HCT116 (cell line): ENCODE data around the gene GFER. TPM values are rescaled to one million over a fixed set of nuclear protein-coding genes. Genes with fewer than 3 reads are reported as not detected.

Experiments used
- ATAC-seq: fragments of 200-7000 bp; cut with Tn5 transposase; 2 replicates; pipeline ENCODE4 v1.9.1; 2020; ENCODE audit warnings: mild to moderate bottlenecking, moderate library complexity
- BruUV-seq: library from RNA; stranded (reverse); fragments of 400-500 nt; replicated peaks from 2 replicates; lab custom pipeline; 2021; lab: Mats Ljungman, UMichigan
- CTCF ChIA-PET: fragments of 300-600 bp; sonication (Branson Sonifier 250); formaldehyde crosslinking; loops from one replicate; lab custom pipeline; 2021; ENCODE audit warnings: antibody characterized with exemption; lab: Charles Lee
- POLR2A ChIA-PET: fragments of 300-600, 350-600 bp; sonication (Branson Sonifier 250); formaldehyde crosslinking; loops from one replicate; lab custom pipeline; 2021; ENCODE audit warnings: antibody characterized with exemption; lab: Charles Lee
- RAD21 ChIA-PET, 2 experiments: fragments of 300-600 bp; sonication (Branson Sonifier 250); formaldehyde crosslinking; loops; one replicate each; lab custom pipeline; 2023; ENCODE audit warnings: low total read pairs in 2 of 2; ENCODE audit not compliant: uncharacterized antibody in 2 of 2, unreplicated experiment in 2 of 2, low non-redundant PET in 1 of 2; lab: Charles Lee
- DNase-seq: peaks from one replicate; pipeline ENCODE4 v3.0.0-alpha.2; 2010; ENCODE audit warnings: low read depth, low spot score
- H2AFZ ChIP-seq: fragments of 200-600 bp; shearing (Covaris generic), sonication (generic); 2 replicates; pipeline ENCODE4 v1.6.1; 2017; ENCODE audit warnings: low read depth, mixed run types, mixed read lengths, antibody characterized with exemption, low read length; ENCODE audit not compliant: poor library complexity, severe bottlenecking
- H3K27ac ChIP-seq: 2 replicates; pipeline ENCODE4 v1.5.1; 2012; ENCODE audit warnings: low read depth, low read length
- H3K27me3 ChIP-seq: fragments of 200-600 bp; sonication (generic); 2 replicates; pipeline ENCODE4 v1.6.1; 2016; ENCODE audit warnings: mixed run types, low read length, mixed read lengths; ENCODE audit not compliant: insufficient read depth
- H3K36me3 ChIP-seq, 2 experiments: fragments of 200-500 bp in 1 of 2; fragments of 200-600 bp in 1 of 2; sonication (Bioruptor generic) in 1 of 2; sonication (generic) in 1 of 2; 2 replicates each; pipeline versions ENCODE4 v1.5.1 to v1.6.1; 2014 to 2016; ENCODE audit warnings: low read length in 2 of 2, inconsistent platforms in 1 of 2, mixed read lengths in 1 of 2, mixed run types in 1 of 2; ENCODE audit not compliant: insufficient read depth in 2 of 2, control insufficient read depth in 1 of 2
- H3K4me1 ChIP-seq, 2 experiments: fragments of 200-600 bp in 1 of 2; sonication (generic) in 1 of 2; 2 replicates each; pipeline versions ENCODE4 v1.5.1 to v1.6.1; 2012 to 2017; ENCODE audit warnings: low read length in 2 of 2, inconsistent platforms in 1 of 2, mild to moderate bottlenecking in 1 of 2, mixed read lengths in 1 of 2, mixed run types in 1 of 2, moderate library complexity in 1 of 2; ENCODE audit not compliant: insufficient read depth in 2 of 2, control insufficient read depth in 1 of 2
- H3K4me2 ChIP-seq: fragments of 200-600 bp; sonication (generic); 2 replicates; pipeline ENCODE4 v1.6.1; 2017; ENCODE audit warnings: mixed run types, low read length, mixed read lengths
- H3K4me3 ChIP-seq, 2 experiments: fragments of 200-600 bp in 1 of 2; sonication (generic) in 1 of 2; replicated peaks in 1 of 2; 2 replicates each; pipeline ENCODE4 v1.5.1; 2011 to 2016; ENCODE audit warnings: low read length in 2 of 2, control low read depth in 1 of 2, low read depth in 1 of 2, mild to moderate bottlenecking in 1 of 2, mixed read lengths in 1 of 2, mixed run types in 1 of 2
- H3K79me2 ChIP-seq: fragments of 200-600 bp; sonication (generic); 2 replicates; pipeline ENCODE4 v1.6.1; 2017; ENCODE audit warnings: mild to moderate bottlenecking, mixed run types, low read length, moderate library complexity, mixed read lengths; ENCODE audit not compliant: insufficient read depth
- H3K9ac ChIP-seq: fragments of 200-600 bp; sonication (generic); 2 replicates; pipeline ENCODE4 v1.6.1; 2016; ENCODE audit warnings: low read length, mixed read lengths
- H3K9me2 ChIP-seq: fragments of 200-600 bp; sonication (generic), shearing (Covaris generic); 2 replicates; pipeline ENCODE4 v1.6.1; 2017; ENCODE audit warnings: mixed run types, mild to moderate bottlenecking, moderate library complexity; ENCODE audit not compliant: insufficient read depth
- H3K9me3 ChIP-seq, 2 experiments: fragments of 200-500 bp in 1 of 2; fragments of 200-600 bp in 1 of 2; sonication (Bioruptor generic) in 1 of 2; sonication (generic) in 1 of 2; 2 replicates each; pipeline ENCODE4 v1.6.1; 2014 to 2017; ENCODE audit warnings: low read length in 2 of 2, mixed read lengths in 2 of 2, inconsistent platforms in 1 of 2, low read depth in 1 of 2, mild to moderate bottlenecking in 1 of 2, mixed run types in 1 of 2, moderate library complexity in 1 of 2; ENCODE audit not compliant: control insufficient read depth in 1 of 2, insufficient read depth in 1 of 2
- H4K20me1 ChIP-seq: fragments of 200-600 bp; sonication (generic), shearing (Covaris generic); 2 replicates; pipeline ENCODE4 v1.6.1; 2017; ENCODE audit warnings: mixed run types, mild to moderate bottlenecking, moderate library complexity; ENCODE audit not compliant: insufficient read depth
- CTCF ChIP-seq, 3 experiments: fragments of 200-600 bp in 1 of 3; sonication (generic) in 1 of 3; IDR thresholded peaks in 2 of 3; conservative IDR thresholded peaks in 1 of 3; 2 replicates each; pipeline ENCODE4 v1.5.1; 2012 to 2017; ENCODE audit warnings: low read depth in 2 of 3, low read length in 2 of 3, antibody characterized with exemption in 1 of 3, borderline replicate concordance in 1 of 3, control low read depth in 1 of 3, mild to moderate bottlenecking in 1 of 3, mixed read lengths in 1 of 3, mixed run types in 1 of 3, moderate library complexity in 1 of 3; ENCODE audit not compliant: insufficient read depth in 1 of 3
- POLR2AphosphoS5 ChIP-seq: IDR thresholded peaks from 2 replicates; pipeline ENCODE4 v1.6.1; 2011; ENCODE audit warnings: mild to moderate bottlenecking, low read depth, low read length, moderate library complexity
- RAD21 ChIP-seq: IDR thresholded peaks from 2 replicates; pipeline ENCODE4 v1.6.1; 2012; ENCODE audit warnings: low read depth, mild to moderate bottlenecking
- REST ChIP-seq: IDR thresholded peaks from 2 replicates; pipeline ENCODE4 v1.6.1; 2012; ENCODE audit warnings: low read depth
- SRF ChIP-seq: IDR thresholded peaks from 2 replicates; pipeline ENCODE4 v1.6.1; 2012; ENCODE audit warnings: low read depth
- ZFX ChIP-seq: fragments of 450-650 bp; IDR thresholded peaks from 2 replicates; pipeline ENCODE4 v1.6.1; 2017
- intact Hi-C: fragments of 100-400 bp; cut with micrococcal nuclease; formaldehyde crosslinking; loops from 2 replicates; pipeline ENCODE4 v1.10.0; 2022
- total RNA-seq: library from RNA; stranded (reverse); gene quantifications from one replicate; pipeline ENCODE4 v1.2.1, GENCODE V29; 2021; ENCODE audit not compliant: unreplicated experiment

GFER gene
- total RNA-seq, 1 experiment from 2014 or later: 47.3 TPM

- H3K4me1 ChIP-seq: peaks cover 27 to 43% of the 10 kb centered on the region in 2 experiments
- H2AFZ ChIP-seq: no peak overlapping the region
- TF ChIP-seq POLR2AphosphoS5 (0 out of 2 replicates have a peak, but pooled peaks have one; percentile 3), RAD21 (no peak), ZFX (peak; percentile 25; the same call in 1 of the 2 replicates), SRF (no peak), CTCF (IDR thresholded peaks at IDR 0.05 in 2 of 3, conservative IDR thresholded peaks at IDR 0.05 in 1 of 3; ENCODE audit: borderline replicate concordance in 1 of 3, insufficient read depth in 1 of 3, low read depth in 2 of 3, low read length in 2 of 3) (0 out of 6 replicates have a peak, but pooled peaks of 1 of the 3 experiments have one; percentile 11), REST (no peak)
- no peaks in the 10 kb centered on the region for H3K36me3 ChIP-seq
- peak overlapping the region; percentile 76 for H3K9ac ChIP-seq
- peak overlapping the region; percentile 99 for H3K4me2 ChIP-seq
- peak overlapping the region; percentile 60 to 77 for H3K4me3 ChIP-seq
- peak; percentile 5 for ATAC-seq
- H3K27me3 ChIP-seq: no peaks in the 10 kb centered on the region
- peak overlapping the region; percentile 72; the same call in 1 of the 2 replicates for H3K27ac ChIP-seq
- H3K79me2 ChIP-seq: peaks cover 14% of the 10 kb centered on the region; the same call in 1 of the 2 replicates
- intact Hi-C loops: loop anchor here (10.0 kb wide), 1 partner anchor 227 kb away; the partner anchor contains the start of gene ECI1
- H3K9me2 ChIP-seq: no peaks in the 10 kb centered on the region
- POLR2A ChIA-PET: no interaction called here
- no peak for DNase-seq
- CTCF ChIA-PET: no interaction called here
- RAD21 ChIA-PET: interaction anchor here in 1 of 2 experiments (1.2 kb wide), 1 partner anchor 113 kb away, joined by 3 read pairs; no protein-coding TSS in a partner anchor
- no peaks in the 10 kb centered on the region for H4K20me1 ChIP-seq
- TSS peak; percentile 45 for BruUV-seq
- H3K9me3 ChIP-seq: no peaks in the 10 kb centered on the region
Measured at GRCh38 chr16:2027024-2028010, 43.3 kb downstream of the GFER start.
